OCI-LY1 (cell line): ENCODE measurements around the gene TTLL3.

Source experiments
- CTCF ChIP-seq: fragments of 200-600 bp; sonication (generic), shearing (Covaris generic); IDR thresholded peaks from 2 replicates; pipeline ENCODE4 v1.5.1; 2017; ENCODE audit warnings: mild to moderate bottlenecking, antibody characterized with exemption, low read length, moderate library complexity, mixed read lengths
- EZH2 ChIP-seq: fragments of 200-600 bp; sonication (generic), shearing (Covaris generic); IDR thresholded peaks from 2 replicates; pipeline ENCODE4 v1.8.0; 2017; ENCODE audit warnings: borderline replicate concordance, mixed run types, mild to moderate bottlenecking, antibody characterized with exemption, low read length, moderate library complexity, mixed read lengths

- no peak for TF ChIP-seq CTCF
- no peak for TF ChIP-seq EZH2
Observed at GRCh38 chr3:9838856-9839255, 28.8 kb downstream of the TTLL3 start.
